ENCODE results near the gene GRK5. TPM values are rescaled to one million over a fixed set of nuclear protein-coding genes. Genes with fewer than 3 reads are reported as not detected.

The GRK5 gene
- total RNA-seq, 2 donors from 2014 or later, result 9.1 to 11.9 TPM

GRCh38 chr10:119211625-119212441 is 4.5 kb downstream of the GRK5 start:
- TF ChIP-seq CTCF (conservative IDR thresholded peaks at IDR 0.05), result no peak
- WGBS, 2 experiments (ENCODE audit: insufficient coverage in 1 of 2, insufficient read length in 1 of 2), result 50 to 61% methylated on average over 12 of the region's 12 CpGs
- H3K36me3 Mint-ChIP-seq (ENCODE audit: low read depth), result no peaks in the 10 kb centered on the region
- peaks cover 18% of the 10 kb centered on the region for H3K27me3 Mint-ChIP-seq (ENCODE audit: insufficient read depth)
- H3K36me3 ChIP-seq (ENCODE audit: control insufficient read depth, insufficient read depth, low read length), result no peaks in the 10 kb centered on the region
- H3K9me3 ChIP-seq (ENCODE audit: control insufficient read depth, low read length), result no peaks in the 10 kb centered on the region
- H3K4me3 ChIP-seq (ENCODE audit: low read length), result no peak overlapping the region
- no peak overlapping the region for H3K9ac ChIP-seq (ENCODE audit: extremely low read depth, low read length, poor library complexity, severe bottlenecking)
- DNase-seq, result no peak
- peaks cover 37% of the 10 kb centered on the region for H3K4me1 Mint-ChIP-seq
- peaks cover 12% of the 10 kb centered on the region for H3K4me1 ChIP-seq (ENCODE audit: control insufficient read depth, insufficient read depth, low read length)
- H3K9me3 Mint-ChIP-seq, result no peaks in the 10 kb centered on the region
- H3K27ac Mint-ChIP-seq, result no peak overlapping the region
- H3K4me3 Mint-ChIP-seq, result no peak overlapping the region
- peaks cover 15% of the 10 kb centered on the region for H3K27me3 ChIP-seq (ENCODE audit: control insufficient read depth, insufficient read depth, low read length, poor library complexity, severe bottlenecking)
- H3K27ac ChIP-seq (ENCODE audit: low read depth, low read length), result no peak overlapping the region

GRCh38 chr10:119215371-119215770 is 8.0 kb downstream of the GRK5 start:
- no peak for DNase-seq
- H3K36me3 ChIP-seq (ENCODE audit: control insufficient read depth, insufficient read depth, low read length), result no peaks in the 10 kb centered on the region
- H3K9me3 ChIP-seq (ENCODE audit: control insufficient read depth, low read length), result no peaks in the 10 kb centered on the region
- H3K9me3 Mint-ChIP-seq, result no peaks in the 10 kb centered on the region
- peaks cover 12% of the 10 kb centered on the region for H3K4me1 ChIP-seq (ENCODE audit: control insufficient read depth, insufficient read depth, low read length)
- no peak overlapping the region for H3K27ac Mint-ChIP-seq
- no peak overlapping the region for H3K4me3 Mint-ChIP-seq
- H3K27ac ChIP-seq (ENCODE audit: low read depth, low read length), result no peak overlapping the region
- no peak overlapping the region for H3K4me3 ChIP-seq (ENCODE audit: low read length)
- no peak overlapping the region for H3K9ac ChIP-seq (ENCODE audit: extremely low read depth, low read length, poor library complexity, severe bottlenecking)
- no peaks in the 10 kb centered on the region for H3K27me3 ChIP-seq (ENCODE audit: control insufficient read depth, insufficient read depth, low read length, poor library complexity, severe bottlenecking)
- H3K27me3 Mint-ChIP-seq (ENCODE audit: insufficient read depth), result no peaks in the 10 kb centered on the region
- no peak for TF ChIP-seq CTCF (conservative IDR thresholded peaks at IDR 0.05)
- H3K4me1 Mint-ChIP-seq, result peaks cover 16% of the 10 kb centered on the region
- WGBS, 2 experiments (ENCODE audit: insufficient coverage in 1 of 2, insufficient read length in 1 of 2), result 100% methylated on average over 1 of the region's 2 CpGs; no CpG with 5 or more reads in 1 of the 2 experiments
- no peaks in the 10 kb centered on the region for H3K36me3 Mint-ChIP-seq (ENCODE audit: low read depth)

- no peak for TF ChIP-seq CTCF (conservative IDR thresholded peaks at IDR 0.05)
- 95 to 96% methylated on average over 5 of the region's 5 CpGs for WGBS, 2 experiments (ENCODE audit: insufficient coverage in 1 of 2, insufficient read length in 1 of 2)
- H3K27ac Mint-ChIP-seq, result no peak overlapping the region
- H3K27me3 Mint-ChIP-seq (ENCODE audit: insufficient read depth), result no peaks in the 10 kb centered on the region
- no peaks in the 10 kb centered on the region for H3K27me3 ChIP-seq (ENCODE audit: control insufficient read depth, insufficient read depth, low read length, poor library complexity, severe bottlenecking)
- no peak overlapping the region for H3K9ac ChIP-seq (ENCODE audit: extremely low read depth, low read length, poor library complexity, severe bottlenecking)
- H3K4me1 Mint-ChIP-seq, result peaks cover 14% of the 10 kb centered on the region
- no peaks in the 10 kb centered on the region for H3K36me3 ChIP-seq (ENCODE audit: control insufficient read depth, insufficient read depth, low read length)
- H3K27ac ChIP-seq (ENCODE audit: low read depth, low read length), result no peak overlapping the region
- no peaks in the 10 kb centered on the region for H3K9me3 ChIP-seq (ENCODE audit: control insufficient read depth, low read length)
- peaks cover 12% of the 10 kb centered on the region for H3K4me1 ChIP-seq (ENCODE audit: control insufficient read depth, insufficient read depth, low read length)
- H3K4me3 Mint-ChIP-seq, result no peak overlapping the region
- no peak for DNase-seq
- no peaks in the 10 kb centered on the region for H3K9me3 Mint-ChIP-seq
- H3K36me3 Mint-ChIP-seq (ENCODE audit: low read depth), result no peaks in the 10 kb centered on the region
- H3K4me3 ChIP-seq (ENCODE audit: low read length), result no peak overlapping the region
These were observed 8.8 kb downstream of the GRK5 start for GRCh38 chr10:119216127-119216526.

All from endodermal cell (in vitro differentiated cells).